Loucy (cell line): ENCODE results near the gene CDH20.
"Not testable (repeated sequence)": the region's sequence is repeated elsewhere in the genome, so short reads cannot be mapped to it uniquely, and the experiment has no call there.

ENCODE experiments used
- H2AFZ ChIP-seq: fragments of 200-600 bp; sonication (generic); 2 replicates; pipeline ENCODE4 v1.6.0; 2016; ENCODE audit warnings: antibody characterized with exemption, mild to moderate bottlenecking, low read length, moderate library complexity
- H3F3A ChIP-seq: fragments of 200-600 bp; 2 replicates; pipeline ENCODE4 v1.6.0; 2016; ENCODE audit warnings: antibody characterized with exemption, low read depth, mild to moderate bottlenecking
- H3K27me3 ChIP-seq: fragments of 200-600 bp; sonication (generic); 2 replicates; pipeline ENCODE4 v1.6.1; 2014; ENCODE audit warnings: low read length, mild to moderate bottlenecking; ENCODE audit not compliant: insufficient read depth, poor library complexity, severe bottlenecking
- H3K36me3 ChIP-seq: fragments of 200-600 bp; sonication (generic); 2 replicates; pipeline ENCODE4 v1.6.1; 2016; ENCODE audit warnings: low read length; ENCODE audit not compliant: insufficient read depth
- H3K4me1 ChIP-seq: fragments of 200-600 bp; sonication (generic); 2 replicates; pipeline ENCODE4 v1.5.1; 2014; ENCODE audit warnings: low read length, mild to moderate bottlenecking; ENCODE audit not compliant: insufficient read depth, poor library complexity, severe bottlenecking
- H3K4me2 ChIP-seq: fragments of 200-600 bp; sonication (generic); 2 replicates; pipeline ENCODE4 v1.6.0; 2014; ENCODE audit warnings: antibody characterized with exemption, low read length, low read depth, mild to moderate bottlenecking; ENCODE audit not compliant: poor library complexity, severe bottlenecking
- H3K4me3 ChIP-seq: fragments of 200-600 bp; sonication (generic); 2 replicates; pipeline ENCODE4 v1.5.1; 2014; ENCODE audit warnings: low read length, mild to moderate bottlenecking, mixed read lengths; ENCODE audit not compliant: poor library complexity, severe bottlenecking
- H3K79me2 ChIP-seq: fragments of 200-600 bp; sonication (generic); 2 replicates; pipeline ENCODE4 v1.6.1; 2014; ENCODE audit warnings: low read length; ENCODE audit not compliant: insufficient read depth
- H3K9ac ChIP-seq: fragments of 200-600 bp; sonication (generic); 2 replicates; pipeline ENCODE4 v1.6.0; 2014; ENCODE audit warnings: mild to moderate bottlenecking, low read depth, low read length, moderate library complexity; ENCODE audit not compliant: poor library complexity, severe bottlenecking
- H3K9me2 ChIP-seq: fragments of 200-600 bp; sonication (generic); replicated peaks from 2 replicates; pipeline ENCODE4 v1.6.1; 2016; ENCODE audit warnings: low read depth, low read length, mixed read lengths
- H3K9me3 ChIP-seq: fragments of 200-600 bp; sonication (generic); 2 replicates; pipeline ENCODE4 v1.6.1; 2014; ENCODE audit warnings: mild to moderate bottlenecking, antibody characterized with exemption, low read length, low read depth; ENCODE audit not compliant: insufficient read depth
- H4K20me1 ChIP-seq: fragments of 200-600 bp; sonication (generic); 2 replicates; pipeline ENCODE4 v1.6.0; 2014; ENCODE audit warnings: antibody characterized with exemption, low read length, mild to moderate bottlenecking; ENCODE audit not compliant: insufficient read depth, poor library complexity, severe bottlenecking
- CTCF ChIP-seq: fragments of 200-600 bp; sonication (generic); conservative IDR thresholded peaks from 2 replicates; pipeline ENCODE4 v1.5.1; 2014; ENCODE audit warnings: mild to moderate bottlenecking, antibody characterized with exemption, low read length
- EZH2phosphoT487 ChIP-seq: fragments of 200-600 bp; IDR thresholded peaks from 2 replicates; pipeline ENCODE4 v1.6.1; 2018; ENCODE audit warnings: antibody characterized with exemption, mild to moderate bottlenecking, moderate library complexity, borderline replicate concordance

The CDH20 gene

DNA sequence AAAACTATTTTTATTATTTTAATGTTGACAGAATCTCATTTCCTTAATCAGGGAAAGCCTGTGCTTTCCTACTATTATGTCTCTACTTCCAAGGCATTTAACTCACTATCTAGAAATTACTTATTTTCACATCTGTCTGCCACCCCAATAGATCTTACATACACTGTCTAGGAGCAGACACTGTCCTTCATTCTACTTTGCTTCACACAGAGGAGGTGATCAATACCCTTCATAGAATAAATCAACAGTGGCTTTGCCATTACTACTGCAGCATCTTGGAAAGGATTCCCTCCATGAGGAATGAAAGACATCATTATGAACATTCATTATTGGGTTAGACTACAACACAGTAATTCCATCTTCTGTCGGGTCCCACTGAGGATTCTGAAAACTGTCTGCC, 31.7 kb downstream of the CDH20 start:
- Histone ChIP-seq H3K27me3 (no peaks in the 10 kb centered on the region), H4K20me1 (no peaks in the 10 kb centered on the region), H3K4me3 (no peak overlapping the region), H3K9me2 (no peaks in the 10 kb centered on the region), H2AFZ (no peak overlapping the region), H3K4me1 (no peaks in the 10 kb centered on the region), H3K79me2 (no peaks in the 10 kb centered on the region), H3K9ac (no peak overlapping the region), H3K4me2 (no peak overlapping the region), H3K36me3 (no peaks in the 10 kb centered on the region), H3K9me3 (no peaks in the 10 kb centered on the region), H3F3A (no peaks in the 10 kb centered on the region)
- TF ChIP-seq EZH2phosphoT487 (no peak), CTCF (no peak)

DNA sequence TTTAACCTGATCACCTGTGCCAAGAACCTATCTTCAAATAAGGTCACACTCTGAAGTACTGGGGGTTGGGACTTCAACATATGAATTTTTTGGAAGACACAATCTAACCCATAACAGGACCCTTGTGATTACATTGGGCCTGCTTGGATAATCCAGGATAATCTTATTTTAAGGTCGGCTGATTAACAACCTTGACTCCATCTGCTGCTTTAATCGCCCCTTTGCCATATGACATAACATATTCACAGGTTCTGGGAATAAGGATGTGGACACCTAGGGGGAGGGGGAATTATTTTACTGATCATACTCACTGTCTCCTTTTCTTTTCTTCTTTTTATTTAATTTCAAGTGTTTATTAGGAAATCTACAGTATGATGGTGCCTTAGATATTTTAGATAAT, 34.8 kb downstream of the CDH20 start:
- H3K9me3 ChIP-seq = no peaks in the 10 kb centered on the region
- H3K9ac ChIP-seq = no peak overlapping the region
- no peaks in the 10 kb centered on the region for H3K79me2 ChIP-seq
- H3K4me1 ChIP-seq = no peaks in the 10 kb centered on the region
- no peaks in the 10 kb centered on the region for H3K27me3 ChIP-seq
- H3F3A ChIP-seq = no peaks in the 10 kb centered on the region
- TF ChIP-seq CTCF (no peak), EZH2phosphoT487 (no peak)
- H3K4me3 ChIP-seq = no peak overlapping the region
- no peak overlapping the region for H2AFZ ChIP-seq
- no peak overlapping the region for H3K4me2 ChIP-seq
- H3K36me3 ChIP-seq = no peaks in the 10 kb centered on the region
- H4K20me1 ChIP-seq = no peaks in the 10 kb centered on the region
- no peaks in the 10 kb centered on the region for H3K9me2 ChIP-seq

DNA sequence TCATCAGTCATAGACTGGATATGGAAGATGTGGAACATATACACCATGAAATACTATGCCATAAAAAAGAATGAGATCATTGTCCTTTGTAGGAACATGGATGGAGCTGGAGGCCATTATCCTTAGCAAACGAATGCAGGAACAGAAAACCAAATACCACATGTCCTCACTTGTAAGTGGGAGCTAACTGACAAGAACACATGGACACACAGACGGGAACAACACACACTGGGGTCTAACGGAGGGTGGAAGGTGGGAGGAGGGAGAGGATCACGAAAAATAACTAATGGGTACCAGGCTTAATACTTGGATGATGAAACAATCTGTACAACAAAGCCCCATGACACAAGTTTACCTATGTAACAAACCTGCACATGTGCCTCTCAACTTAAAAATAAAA, 36.4 kb downstream of the CDH20 start:
- not testable (repeated sequence) for H3K79me2 ChIP-seq, H3K36me3 ChIP-seq, H3K9me3 ChIP-seq, H3K27me3 ChIP-seq, H3K4me2 ChIP-seq, H2AFZ ChIP-seq, H3K9me2 ChIP-seq, H4K20me1 ChIP-seq, H3K4me1 ChIP-seq, H3K4me3 ChIP-seq, H3F3A ChIP-seq, H3K9ac ChIP-seq

GRCh38 chr18:61371111-61371510, 37.9 kb downstream of the CDH20 start:
- Histone ChIP-seq H4K20me1 (no peaks in the 10 kb centered on the region), H3K9ac (no peak overlapping the region), H3K9me2 (no peaks in the 10 kb centered on the region), H3K4me2 (no peak overlapping the region), H3K79me2 (no peaks in the 10 kb centered on the region), H3K9me3 (no peaks in the 10 kb centered on the region), H3K27me3 (no peaks in the 10 kb centered on the region), H3K4me3 (no peak overlapping the region), H3F3A (no peaks in the 10 kb centered on the region), H2AFZ (no peak overlapping the region), H3K36me3 (no peaks in the 10 kb centered on the region), H3K4me1 (no peaks in the 10 kb centered on the region)
- TF ChIP-seq EZH2phosphoT487 (no peak), CTCF (no peak)
